NB4 (cell line): ENCODE results near the gene UVRAG.

ENCODE experiments used
- MAX ChIP-seq: IDR thresholded peaks from 2 replicates; pipeline ENCODE4 v1.6.1; 2011; ENCODE audit warnings: low read depth, low read length
- POLR2A ChIP-seq: IDR thresholded peaks from 2 replicates; pipeline ENCODE4 v1.6.1; 2011; ENCODE audit warnings: mild to moderate bottlenecking; ENCODE audit not compliant: insufficient read length; ENCODE audit errors: extremely low read depth
- TF ChIP-seq, protein P1 (sequence below): IDR thresholded peaks from one replicate; pipeline ENCODE4 v1.5.1; 2012; ENCODE audit warnings: low read depth, low read length

DNA sequence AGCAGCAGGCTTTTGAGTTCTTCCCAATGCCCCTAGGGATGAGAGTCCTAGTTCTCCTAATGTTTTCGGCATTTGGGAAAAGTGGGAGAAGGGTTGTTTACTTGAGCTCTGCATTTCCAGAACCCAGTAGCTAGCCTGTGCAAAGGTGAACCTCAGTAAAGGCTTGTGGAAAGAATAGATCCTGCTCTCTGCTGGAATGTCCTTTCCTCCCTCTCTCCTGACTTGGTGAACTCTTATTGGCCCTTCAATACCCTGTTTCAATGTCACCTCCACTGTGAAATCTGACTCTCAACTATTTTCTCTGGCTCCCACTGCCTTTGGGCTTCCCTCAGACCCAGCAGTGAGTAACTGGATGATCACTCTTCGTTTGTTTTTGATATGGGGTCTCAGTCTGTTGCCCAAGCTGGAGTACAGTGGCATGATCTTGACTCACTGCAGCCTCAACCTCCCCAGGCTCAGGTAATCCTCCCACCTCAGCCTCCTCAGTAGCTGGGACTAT, 2.4 kb upstream of the UVRAG start:
- TF ChIP-seq, protein P1, sequence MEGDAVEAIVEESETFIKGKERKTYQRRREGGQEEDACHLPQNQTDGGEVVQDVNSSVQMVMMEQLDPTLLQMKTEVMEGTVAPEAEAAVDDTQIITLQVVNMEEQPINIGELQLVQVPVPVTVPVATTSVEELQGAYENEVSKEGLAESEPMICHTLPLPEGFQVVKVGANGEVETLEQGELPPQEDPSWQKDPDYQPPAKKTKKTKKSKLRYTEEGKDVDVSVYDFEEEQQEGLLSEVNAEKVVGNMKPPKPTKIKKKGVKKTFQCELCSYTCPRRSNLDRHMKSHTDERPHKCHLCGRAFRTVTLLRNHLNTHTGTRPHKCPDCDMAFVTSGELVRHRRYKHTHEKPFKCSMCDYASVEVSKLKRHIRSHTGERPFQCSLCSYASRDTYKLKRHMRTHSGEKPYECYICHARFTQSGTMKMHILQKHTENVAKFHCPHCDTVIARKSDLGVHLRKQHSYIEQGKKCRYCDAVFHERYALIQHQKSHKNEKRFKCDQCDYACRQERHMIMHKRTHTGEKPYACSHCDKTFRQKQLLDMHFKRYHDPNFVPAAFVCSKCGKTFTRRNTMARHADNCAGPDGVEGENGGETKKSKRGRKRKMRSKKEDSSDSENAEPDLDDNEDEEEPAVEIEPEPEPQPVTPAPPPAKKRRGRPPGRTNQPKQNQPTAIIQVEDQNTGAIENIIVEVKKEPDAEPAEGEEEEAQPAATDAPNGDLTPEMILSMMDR = no peak
- TF ChIP-seq MAX (no peak), POLR2A (no peak)
